Measurements from ENCODE around the gene HOXA6.

HOXA6 gene

GRCh38 chr7:27108390-27109127 lies 39.0 kb downstream of the HOXA6 start:
- no peak for DNase-seq (ENCODE audit: low spot score)

GRCh38 chr7:27107391-27108381 lies 39.9 kb downstream of the HOXA6 start:
- DNase-seq (ENCODE audit: low spot score) = no peak

DNA sequence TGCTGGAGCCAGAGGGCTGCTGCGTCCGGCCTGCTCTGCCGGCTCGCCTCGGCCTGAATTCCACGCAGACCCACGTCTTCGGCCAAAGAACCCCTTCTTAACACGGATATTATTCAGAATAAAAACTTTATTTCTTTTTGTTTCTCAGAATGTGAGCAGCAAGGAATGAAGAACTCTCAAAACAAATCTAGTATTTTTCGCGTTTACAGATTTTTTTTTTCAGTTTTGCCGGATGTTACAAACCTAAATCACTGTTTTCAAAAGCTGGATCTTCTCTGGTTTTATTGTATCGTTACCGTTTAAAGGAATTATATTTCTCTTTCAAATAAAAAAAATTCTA lies 40.7 kb downstream of the HOXA6 start:
- DNase-seq (ENCODE audit: low spot score) = no peak

GRCh38 chr7:27106181-27106900 lies 41.2 kb downstream of the HOXA6 start:
- no peak for DNase-seq (ENCODE audit: low spot score)

DNA sequence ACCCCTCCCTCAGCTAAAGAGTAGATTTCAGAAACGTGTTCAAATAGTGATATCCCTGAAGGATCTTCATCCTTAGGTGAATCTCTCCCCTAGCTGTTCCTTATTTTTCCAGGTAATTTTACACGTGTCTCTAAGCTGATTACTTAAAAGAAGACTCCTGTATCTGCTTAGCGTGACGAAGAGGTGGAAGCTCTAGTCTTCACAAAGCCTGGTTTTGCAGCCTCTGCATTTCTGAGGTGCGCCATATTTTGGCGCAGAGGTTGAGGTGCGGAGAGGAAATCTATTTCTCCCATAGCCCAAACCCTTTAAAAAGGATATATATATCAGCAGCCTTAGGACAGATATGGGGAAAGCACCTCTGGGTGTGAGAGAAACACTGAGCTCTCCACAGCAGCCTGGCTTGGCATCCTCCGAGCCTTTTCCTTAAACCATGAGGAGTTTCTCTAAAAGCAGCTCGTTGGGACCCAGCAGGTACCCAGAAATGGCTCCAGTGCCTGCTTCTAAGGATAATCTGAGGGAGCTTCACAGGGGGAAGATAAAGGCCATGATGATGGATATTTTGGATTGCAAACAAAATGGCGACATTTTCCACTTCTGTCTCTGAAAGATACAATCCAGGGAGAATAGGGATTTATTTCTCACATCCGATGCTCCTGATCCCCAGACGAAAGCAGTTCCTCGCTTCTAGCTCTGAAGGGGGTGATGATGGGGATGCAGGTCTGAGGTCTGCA lies 42.1 kb downstream of the HOXA6 start:
- DNase-seq (ENCODE audit: low spot score) = no peak

DNA sequence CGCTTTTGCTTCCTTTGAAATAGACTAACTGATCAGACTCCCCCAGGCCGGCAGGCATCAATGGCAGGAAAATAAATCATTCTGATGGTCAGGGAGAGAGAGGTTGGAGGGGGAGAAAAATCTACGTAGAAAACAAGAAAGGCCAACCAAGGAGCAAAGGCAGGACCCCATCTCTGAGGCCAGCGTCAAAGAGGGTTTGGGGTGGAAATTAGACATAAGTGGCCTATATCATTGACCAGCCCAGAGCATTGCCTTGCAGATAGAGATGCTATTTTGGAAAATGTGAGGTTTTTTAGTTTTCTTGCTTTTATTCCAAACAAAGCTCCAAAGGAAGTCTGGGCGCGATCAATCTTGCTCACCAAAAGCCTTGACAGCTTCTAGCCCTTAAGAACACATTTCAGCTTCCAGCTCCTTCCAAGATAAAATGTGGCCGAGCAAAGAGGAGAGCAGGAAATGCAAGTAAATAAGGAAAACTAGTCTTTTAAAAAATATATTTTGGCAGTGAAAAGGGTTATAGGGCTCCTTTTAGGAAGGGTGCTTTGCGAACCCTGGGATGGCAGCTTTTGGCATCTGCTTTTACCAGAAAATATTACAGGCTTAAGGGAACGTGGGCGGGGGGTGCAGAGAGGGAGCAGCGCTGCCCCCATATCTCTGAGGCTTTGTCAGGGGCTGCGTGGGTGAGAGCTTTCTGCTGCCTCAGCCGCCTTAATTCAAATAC lies 43.1 kb downstream of the HOXA6 start:
- DNase-seq (ENCODE audit: low spot score) = no peak

GRCh38 chr7:27103489-27104226 lies 43.9 kb downstream of the HOXA6 start:
- no peak for DNase-seq (ENCODE audit: low spot score)

- DNase-seq (ENCODE audit: low spot score) = no peak
Measured at GRCh38 chr7:27102581-27103442, 44.8 kb downstream of the HOXA6 start, which contains the start of gene HOXA2. TSS of gene HOXA2 (minus strand) at chr7:27102683. CDS start at chr7:27102500, 183 bp downstream.

DNA sequence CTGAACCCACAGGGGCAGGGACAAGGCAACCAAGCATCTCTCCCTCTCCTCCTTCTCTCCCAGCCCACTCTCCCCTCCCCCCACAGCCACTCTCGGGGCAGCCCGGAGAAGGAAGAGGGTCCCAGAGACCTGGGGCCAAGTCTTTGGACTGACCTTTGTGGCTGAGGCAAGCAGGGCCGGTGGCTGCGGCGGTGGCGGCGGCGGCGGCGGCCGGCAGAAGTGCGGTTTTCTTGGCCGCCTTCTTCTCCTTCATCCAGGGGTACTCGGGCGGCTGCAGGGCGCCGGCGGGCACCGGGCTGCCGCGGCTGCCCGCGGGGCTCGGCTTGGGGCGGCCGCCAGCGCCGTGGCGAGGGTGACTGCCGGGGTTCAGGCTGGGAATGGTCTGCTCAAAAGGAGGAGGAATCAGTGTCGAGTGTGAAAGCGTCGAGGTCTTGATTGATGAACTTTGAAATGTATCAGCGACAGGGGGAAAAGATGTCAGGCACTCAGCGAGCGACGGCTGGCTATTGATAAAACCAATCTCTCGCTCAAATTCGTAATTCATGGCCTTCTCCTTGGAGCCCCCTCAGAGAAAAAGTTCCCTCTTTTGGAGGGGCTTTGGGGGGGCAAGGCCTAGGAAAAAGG lies 45.5 kb downstream of the HOXA6 start:
- no peak for DNase-seq (ENCODE audit: low spot score)

DNA sequence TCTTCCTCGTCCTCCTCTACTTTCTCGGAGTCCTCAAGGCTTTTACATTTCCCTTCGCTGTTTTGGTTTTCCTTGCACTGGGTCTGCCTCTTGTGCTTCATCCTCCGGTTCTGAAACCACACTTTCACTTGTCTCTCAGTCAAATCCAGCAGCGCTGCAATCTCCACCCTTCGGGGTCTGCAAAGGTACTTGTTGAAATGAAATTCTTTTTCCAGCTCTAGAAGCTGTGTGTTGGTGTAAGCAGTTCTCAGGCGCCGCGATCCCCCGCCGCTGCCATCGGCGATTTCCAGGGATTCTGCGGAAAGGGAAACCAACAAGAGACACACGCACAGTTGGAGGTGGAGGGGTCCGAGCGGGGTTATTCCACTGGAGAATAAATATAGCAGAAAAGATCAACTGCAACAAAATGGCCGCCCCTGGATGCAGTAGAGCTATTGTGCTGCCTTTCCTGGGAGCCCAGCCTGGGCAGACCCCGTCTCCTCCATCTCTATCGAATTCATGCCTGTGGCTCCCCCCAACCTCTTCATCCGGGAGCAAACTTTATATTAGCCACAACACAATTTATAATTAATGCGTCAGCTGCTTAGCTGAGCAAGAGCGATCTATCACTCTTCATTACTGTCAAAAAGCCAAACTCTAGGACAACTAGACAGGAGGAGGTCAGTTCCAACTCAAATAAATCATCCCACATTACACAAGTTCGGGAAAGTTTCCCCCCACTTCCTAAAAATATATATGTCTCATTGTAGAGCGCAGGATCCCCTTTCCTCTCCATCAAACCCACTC lies 46.2 kb downstream of the HOXA6 start:
- DNase-seq (ENCODE audit: low spot score) = no peak

DNA sequence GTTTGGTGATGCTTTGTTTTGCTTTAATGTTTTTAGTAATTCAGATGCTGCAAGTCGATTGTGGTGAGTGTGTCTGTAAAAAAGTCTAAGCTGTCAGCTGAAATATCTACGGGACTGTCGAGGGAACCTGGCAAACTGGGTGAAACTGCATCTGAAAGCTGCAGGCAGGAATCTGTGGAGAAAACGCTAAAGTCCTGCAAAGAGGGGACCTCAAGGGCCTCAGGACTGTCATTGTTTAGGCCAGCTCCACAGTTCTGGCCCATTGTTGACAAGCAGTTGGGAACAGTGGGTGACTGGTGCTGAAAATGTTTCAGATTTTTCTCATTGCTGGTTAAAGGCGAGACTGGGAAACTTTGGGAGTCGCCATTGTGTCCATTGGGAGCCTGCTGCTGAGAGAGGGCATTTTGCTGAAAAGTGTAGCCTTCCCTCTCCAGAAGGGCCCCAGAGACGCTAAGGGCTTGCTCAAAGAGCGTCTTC lies 46.8 kb downstream of the HOXA6 start:
- no peak for DNase-seq (ENCODE audit: low spot score)

GRCh38 chr7:27099453-27100370 lies 47.9 kb downstream of the HOXA6 start:
- no peak for DNase-seq (ENCODE audit: low spot score)

GRCh38 chr7:27098578-27099451 lies 48.8 kb downstream of the HOXA6 start:
- no peak for DNase-seq (ENCODE audit: low spot score)

- no peak for DNase-seq (ENCODE audit: low spot score)
Measured at GRCh38 chr7:27097686-27098577, 49.6 kb downstream of the HOXA6 start.
